Adrenal gland (tissue), 5 donors: ENCODE data around the gene NFIC.

Experiments
- POLR2A ChIP-seq, 2 donors: fragments of 450-650 bp; IDR thresholded peaks; one replicate each; pipeline ENCODE4 v1.6.1; 2017; ENCODE audit warnings: antibody characterized with exemption in 2 of 2, mild to moderate bottlenecking in 2 of 2, moderate library complexity in 1 of 2
- TF ChIP-seq, protein P1 (sequence below), 6 experiments: fragments of 450-650 bp in 4 of 6; fragments of 200-600 bp in 2 of 6; sonication (generic) in 1 of 6; IDR thresholded peaks; 1 replicate in 5 of 6; 2 replicates in 1 of 6; pipeline versions ENCODE4 v1.5.1 to v1.8.0; 2016 to 2021; ENCODE audit warnings: antibody characterized with exemption in 6 of 6, mild to moderate bottlenecking in 2 of 6, moderate library complexity in 1 of 6
- donor health status: DM: no; HTN: no; CAD: no.

DNA sequence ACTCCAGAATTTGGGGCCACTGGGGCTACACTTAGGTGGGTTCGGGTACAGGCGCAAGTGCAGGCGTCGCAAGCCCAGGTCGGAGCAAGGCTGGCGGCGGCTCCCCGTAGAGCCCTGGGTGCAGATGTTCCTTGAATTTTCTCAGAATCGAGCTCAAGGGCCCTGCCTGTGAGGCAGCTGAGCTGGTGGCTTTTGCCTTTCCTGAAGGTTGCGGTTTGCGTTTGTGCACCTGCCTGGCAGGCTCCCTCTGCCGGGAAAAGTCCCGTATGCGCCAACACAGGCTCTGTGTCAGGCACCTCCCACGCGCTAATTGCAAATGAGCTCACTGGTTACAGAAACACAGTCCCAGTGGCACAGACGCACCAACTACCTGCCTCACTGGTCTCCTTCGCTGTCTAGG, 128.2 kb downstream of the NFIC start:
- TF ChIP-seq POLR2A (IDR thresholded peaks at IDR 0.05) = no peak
- TF ChIP-seq, protein P1, sequence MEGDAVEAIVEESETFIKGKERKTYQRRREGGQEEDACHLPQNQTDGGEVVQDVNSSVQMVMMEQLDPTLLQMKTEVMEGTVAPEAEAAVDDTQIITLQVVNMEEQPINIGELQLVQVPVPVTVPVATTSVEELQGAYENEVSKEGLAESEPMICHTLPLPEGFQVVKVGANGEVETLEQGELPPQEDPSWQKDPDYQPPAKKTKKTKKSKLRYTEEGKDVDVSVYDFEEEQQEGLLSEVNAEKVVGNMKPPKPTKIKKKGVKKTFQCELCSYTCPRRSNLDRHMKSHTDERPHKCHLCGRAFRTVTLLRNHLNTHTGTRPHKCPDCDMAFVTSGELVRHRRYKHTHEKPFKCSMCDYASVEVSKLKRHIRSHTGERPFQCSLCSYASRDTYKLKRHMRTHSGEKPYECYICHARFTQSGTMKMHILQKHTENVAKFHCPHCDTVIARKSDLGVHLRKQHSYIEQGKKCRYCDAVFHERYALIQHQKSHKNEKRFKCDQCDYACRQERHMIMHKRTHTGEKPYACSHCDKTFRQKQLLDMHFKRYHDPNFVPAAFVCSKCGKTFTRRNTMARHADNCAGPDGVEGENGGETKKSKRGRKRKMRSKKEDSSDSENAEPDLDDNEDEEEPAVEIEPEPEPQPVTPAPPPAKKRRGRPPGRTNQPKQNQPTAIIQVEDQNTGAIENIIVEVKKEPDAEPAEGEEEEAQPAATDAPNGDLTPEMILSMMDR (IDR thresholded peaks at IDR 0.05) = no peak
